ENCODE data around the gene TMEM91. TPM values are rescaled to one million over a fixed set of nuclear protein-coding genes. Genes with fewer than 3 reads are reported as not detected.

The TMEM91 gene
- polyA plus RNA-seq, 1 donor from 2014 or later: 24.4 TPM

DNA sequence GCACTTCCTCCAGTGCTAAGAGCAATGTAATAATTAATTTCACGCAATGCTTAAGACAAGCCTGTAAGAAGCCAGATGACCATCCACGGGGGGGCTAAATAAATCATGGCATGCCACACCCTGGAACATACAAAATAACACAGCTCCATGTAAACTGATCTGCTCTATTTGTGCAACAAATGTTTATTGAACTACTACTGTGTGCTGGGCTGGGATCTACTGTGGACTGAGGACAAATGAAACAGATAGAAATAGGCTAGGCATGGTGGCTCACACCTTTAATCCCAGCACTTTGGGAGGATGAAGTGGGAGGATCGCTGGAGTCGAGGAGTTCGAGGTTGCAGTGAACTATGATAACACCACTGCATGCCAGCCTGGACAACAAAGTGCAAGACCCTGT is 43.9 kb upstream of the TMEM91 start:
- Histone ChIP-seq H3K27me3 (ENCODE audit: insufficient read depth, low read depth, low read length) (no peaks in the 10 kb centered on the region), H3K9me3 (ENCODE audit: low read length) (no peaks in the 10 kb centered on the region), H4K20me1 (ENCODE audit: insufficient read depth) (no peaks in the 10 kb centered on the region), H3K36me3 (ENCODE audit: insufficient read depth, low read length) (no peaks in the 10 kb centered on the region), H3K4me3 (ENCODE audit: low read length) (no peak overlapping the region), H3K27ac (ENCODE audit: low read length) (no peak overlapping the region), H3K9me2 (ENCODE audit: insufficient read depth, low read length) (no peaks in the 10 kb centered on the region), H3K4me2 (ENCODE audit: low read length) (no peak overlapping the region), H3F3A (ENCODE audit: insufficient read depth, low read length, poor library complexity, severe bottlenecking) (no peaks in the 10 kb centered on the region), H2AFZ (ENCODE audit: low read depth, low read length) (no peak overlapping the region), H3K79me2 (replicated peaks; ENCODE audit: insufficient read depth, low read length) (no peaks in the 10 kb centered on the region), H3K9ac (ENCODE audit: low read length) (no peak overlapping the region)
- TF ChIP-seq POLR2AphosphoS5 (IDR thresholded peaks at IDR 0.05) (no peak), EP300 (conservative IDR thresholded peaks at IDR 0.05; ENCODE audit: poor library complexity, severe bottlenecking) (no peak)
- TF ChIP-seq, protein P1, sequence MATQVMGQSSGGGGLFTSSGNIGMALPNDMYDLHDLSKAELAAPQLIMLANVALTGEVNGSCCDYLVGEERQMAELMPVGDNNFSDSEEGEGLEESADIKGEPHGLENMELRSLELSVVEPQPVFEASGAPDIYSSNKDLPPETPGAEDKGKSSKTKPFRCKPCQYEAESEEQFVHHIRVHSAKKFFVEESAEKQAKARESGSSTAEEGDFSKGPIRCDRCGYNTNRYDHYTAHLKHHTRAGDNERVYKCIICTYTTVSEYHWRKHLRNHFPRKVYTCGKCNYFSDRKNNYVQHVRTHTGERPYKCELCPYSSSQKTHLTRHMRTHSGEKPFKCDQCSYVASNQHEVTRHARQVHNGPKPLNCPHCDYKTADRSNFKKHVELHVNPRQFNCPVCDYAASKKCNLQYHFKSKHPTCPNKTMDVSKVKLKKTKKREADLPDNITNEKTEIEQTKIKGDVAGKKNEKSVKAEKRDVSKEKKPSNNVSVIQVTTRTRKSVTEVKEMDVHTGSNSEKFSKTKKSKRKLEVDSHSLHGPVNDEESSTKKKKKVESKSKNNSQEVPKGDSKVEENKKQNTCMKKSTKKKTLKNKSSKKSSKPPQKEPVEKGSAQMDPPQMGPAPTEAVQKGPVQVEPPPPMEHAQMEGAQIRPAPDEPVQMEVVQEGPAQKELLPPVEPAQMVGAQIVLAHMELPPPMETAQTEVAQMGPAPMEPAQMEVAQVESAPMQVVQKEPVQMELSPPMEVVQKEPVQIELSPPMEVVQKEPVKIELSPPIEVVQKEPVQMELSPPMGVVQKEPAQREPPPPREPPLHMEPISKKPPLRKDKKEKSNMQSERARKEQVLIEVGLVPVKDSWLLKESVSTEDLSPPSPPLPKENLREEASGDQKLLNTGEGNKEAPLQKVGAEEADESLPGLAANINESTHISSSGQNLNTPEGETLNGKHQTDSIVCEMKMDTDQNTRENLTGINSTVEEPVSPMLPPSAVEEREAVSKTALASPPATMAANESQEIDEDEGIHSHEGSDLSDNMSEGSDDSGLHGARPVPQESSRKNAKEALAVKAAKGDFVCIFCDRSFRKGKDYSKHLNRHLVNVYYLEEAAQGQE (IDR thresholded peaks at IDR 0.05; ENCODE audit: borderline replicate concordance): no peak
- TF ChIP-seq, protein P2, sequence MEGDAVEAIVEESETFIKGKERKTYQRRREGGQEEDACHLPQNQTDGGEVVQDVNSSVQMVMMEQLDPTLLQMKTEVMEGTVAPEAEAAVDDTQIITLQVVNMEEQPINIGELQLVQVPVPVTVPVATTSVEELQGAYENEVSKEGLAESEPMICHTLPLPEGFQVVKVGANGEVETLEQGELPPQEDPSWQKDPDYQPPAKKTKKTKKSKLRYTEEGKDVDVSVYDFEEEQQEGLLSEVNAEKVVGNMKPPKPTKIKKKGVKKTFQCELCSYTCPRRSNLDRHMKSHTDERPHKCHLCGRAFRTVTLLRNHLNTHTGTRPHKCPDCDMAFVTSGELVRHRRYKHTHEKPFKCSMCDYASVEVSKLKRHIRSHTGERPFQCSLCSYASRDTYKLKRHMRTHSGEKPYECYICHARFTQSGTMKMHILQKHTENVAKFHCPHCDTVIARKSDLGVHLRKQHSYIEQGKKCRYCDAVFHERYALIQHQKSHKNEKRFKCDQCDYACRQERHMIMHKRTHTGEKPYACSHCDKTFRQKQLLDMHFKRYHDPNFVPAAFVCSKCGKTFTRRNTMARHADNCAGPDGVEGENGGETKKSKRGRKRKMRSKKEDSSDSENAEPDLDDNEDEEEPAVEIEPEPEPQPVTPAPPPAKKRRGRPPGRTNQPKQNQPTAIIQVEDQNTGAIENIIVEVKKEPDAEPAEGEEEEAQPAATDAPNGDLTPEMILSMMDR (IDR thresholded peaks at IDR 0.05; ENCODE audit: poor library complexity, severe bottlenecking): no peak

DNA sequence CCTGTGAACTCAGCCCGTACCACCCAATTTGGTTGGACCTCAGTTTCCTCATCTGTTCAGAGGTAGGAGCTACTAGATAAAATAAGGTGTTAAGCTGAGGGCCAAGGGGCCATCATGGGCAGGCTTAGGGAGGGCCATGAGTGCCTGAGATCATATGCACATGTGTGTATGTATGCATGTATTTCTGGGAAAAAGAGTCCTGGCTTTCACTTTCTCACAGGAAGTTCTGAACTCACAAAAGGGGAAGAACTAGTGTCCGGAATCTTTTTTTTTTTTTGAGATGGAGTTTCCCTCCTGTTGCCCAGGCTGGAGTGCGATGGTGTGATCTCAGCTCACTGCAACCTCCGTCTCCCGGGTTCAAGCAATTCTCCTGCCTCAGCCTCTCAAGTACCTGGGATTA is 41.5 kb upstream of the TMEM91 start:
- Histone ChIP-seq H2AFZ (ENCODE audit: low read depth, low read length) (no peak overlapping the region), H4K20me1 (ENCODE audit: insufficient read depth) (no peaks in the 10 kb centered on the region), H3K27me3 (ENCODE audit: insufficient read depth, low read depth, low read length) (no peaks in the 10 kb centered on the region), H3K79me2 (replicated peaks; ENCODE audit: insufficient read depth, low read length) (no peaks in the 10 kb centered on the region), H3K4me2 (ENCODE audit: low read length) (no peak overlapping the region), H3F3A (ENCODE audit: insufficient read depth, low read length, poor library complexity, severe bottlenecking) (no peaks in the 10 kb centered on the region), H3K9me3 (ENCODE audit: low read length) (no peaks in the 10 kb centered on the region), H3K27ac (ENCODE audit: low read length) (no peak overlapping the region), H3K36me3 (ENCODE audit: insufficient read depth, low read length) (no peaks in the 10 kb centered on the region), H3K9ac (ENCODE audit: low read length) (no peak overlapping the region), H3K9me2 (ENCODE audit: insufficient read depth, low read length) (no peaks in the 10 kb centered on the region), H3K4me3 (ENCODE audit: low read length) (no peak overlapping the region)
- no peak for TF ChIP-seq SMC3 (conservative IDR thresholded peaks at IDR 0.05; ENCODE audit: poor library complexity)
- TF ChIP-seq, protein P1 (IDR thresholded peaks at IDR 0.05; ENCODE audit: borderline replicate concordance): no peak
- TF ChIP-seq POLR2AphosphoS5 (IDR thresholded peaks at IDR 0.05): no peak
- TF ChIP-seq EP300 (conservative IDR thresholded peaks at IDR 0.05; ENCODE audit: poor library complexity, severe bottlenecking): no peak
- TF ChIP-seq, protein P2 (IDR thresholded peaks at IDR 0.05; ENCODE audit: poor library complexity, severe bottlenecking): no peak
- TF ChIP-seq MXI1 (conservative IDR thresholded peaks at IDR 0.05; ENCODE audit: poor library complexity, severe bottlenecking): no peak
- TF ChIP-seq TAF1 (IDR thresholded peaks at IDR 0.05; ENCODE audit: low read depth): no peak
- no peak for TF ChIP-seq EZH2 (IDR thresholded peaks at IDR 0.05; ENCODE audit: borderline replicate concordance, insufficient read depth, low read length, poor library complexity, severe bottlenecking)
- TF ChIP-seq RAD21 (conservative IDR thresholded peaks at IDR 0.05): no peak

Data from neural cell (in vitro differentiated cells).